ENCODE results near the gene ZNF516.

DNA sequence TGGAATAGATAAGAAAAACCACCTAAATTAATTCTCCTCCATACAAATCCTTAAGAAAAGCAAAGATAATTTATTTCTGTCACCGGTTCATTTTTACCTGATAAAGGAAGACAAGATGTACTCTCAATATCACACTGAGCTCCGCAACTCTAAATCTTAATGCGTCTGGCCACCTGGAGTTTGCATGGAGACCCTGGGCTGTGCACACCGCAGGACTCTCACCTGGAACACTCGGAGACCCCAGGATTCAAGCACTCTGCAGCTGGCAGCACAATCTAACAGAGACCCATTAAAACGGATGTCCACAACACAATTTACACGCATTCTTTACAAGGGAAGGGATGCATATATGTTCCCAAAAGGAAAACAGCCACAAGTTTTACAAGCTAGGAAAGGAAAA, 72.2 kb downstream of the ZNF516 start:
- TF ChIP-seq EP300 (IDR thresholded peaks at IDR 0.05; ENCODE audit: borderline replicate concordance) (no peak), FOXM1 (IDR thresholded peaks at IDR 0.05; ENCODE audit: borderline replicate concordance, low read depth) (no peak), EGR1 (IDR thresholded peaks at IDR 0.05) (no peak), YY1 (IDR thresholded peaks at IDR 0.05; ENCODE audit: low read depth) (no peak), CEBPB (IDR thresholded peaks at IDR 0.05) (no peak), RAD21 (IDR thresholded peaks at IDR 0.05; ENCODE audit: low read depth) (no peak), CREB1 (IDR thresholded peaks at IDR 0.05; ENCODE audit: low read depth) (no peak), TAF1 (IDR thresholded peaks at IDR 0.05; ENCODE audit: low read depth) (no peak)
- TF ChIP-seq, protein P1, sequence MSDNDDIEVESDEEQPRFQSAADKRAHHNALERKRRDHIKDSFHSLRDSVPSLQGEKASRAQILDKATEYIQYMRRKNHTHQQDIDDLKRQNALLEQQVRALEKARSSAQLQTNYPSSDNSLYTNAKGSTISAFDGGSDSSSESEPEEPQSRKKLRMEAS (IDR thresholded peaks at IDR 0.05), result no peak
- TF ChIP-seq, protein P2, sequence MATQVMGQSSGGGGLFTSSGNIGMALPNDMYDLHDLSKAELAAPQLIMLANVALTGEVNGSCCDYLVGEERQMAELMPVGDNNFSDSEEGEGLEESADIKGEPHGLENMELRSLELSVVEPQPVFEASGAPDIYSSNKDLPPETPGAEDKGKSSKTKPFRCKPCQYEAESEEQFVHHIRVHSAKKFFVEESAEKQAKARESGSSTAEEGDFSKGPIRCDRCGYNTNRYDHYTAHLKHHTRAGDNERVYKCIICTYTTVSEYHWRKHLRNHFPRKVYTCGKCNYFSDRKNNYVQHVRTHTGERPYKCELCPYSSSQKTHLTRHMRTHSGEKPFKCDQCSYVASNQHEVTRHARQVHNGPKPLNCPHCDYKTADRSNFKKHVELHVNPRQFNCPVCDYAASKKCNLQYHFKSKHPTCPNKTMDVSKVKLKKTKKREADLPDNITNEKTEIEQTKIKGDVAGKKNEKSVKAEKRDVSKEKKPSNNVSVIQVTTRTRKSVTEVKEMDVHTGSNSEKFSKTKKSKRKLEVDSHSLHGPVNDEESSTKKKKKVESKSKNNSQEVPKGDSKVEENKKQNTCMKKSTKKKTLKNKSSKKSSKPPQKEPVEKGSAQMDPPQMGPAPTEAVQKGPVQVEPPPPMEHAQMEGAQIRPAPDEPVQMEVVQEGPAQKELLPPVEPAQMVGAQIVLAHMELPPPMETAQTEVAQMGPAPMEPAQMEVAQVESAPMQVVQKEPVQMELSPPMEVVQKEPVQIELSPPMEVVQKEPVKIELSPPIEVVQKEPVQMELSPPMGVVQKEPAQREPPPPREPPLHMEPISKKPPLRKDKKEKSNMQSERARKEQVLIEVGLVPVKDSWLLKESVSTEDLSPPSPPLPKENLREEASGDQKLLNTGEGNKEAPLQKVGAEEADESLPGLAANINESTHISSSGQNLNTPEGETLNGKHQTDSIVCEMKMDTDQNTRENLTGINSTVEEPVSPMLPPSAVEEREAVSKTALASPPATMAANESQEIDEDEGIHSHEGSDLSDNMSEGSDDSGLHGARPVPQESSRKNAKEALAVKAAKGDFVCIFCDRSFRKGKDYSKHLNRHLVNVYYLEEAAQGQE (IDR thresholded peaks at IDR 0.05; ENCODE audit: low read depth), result no peak
